Measurements from ENCODE around the gene ISYNA1.

DNA sequence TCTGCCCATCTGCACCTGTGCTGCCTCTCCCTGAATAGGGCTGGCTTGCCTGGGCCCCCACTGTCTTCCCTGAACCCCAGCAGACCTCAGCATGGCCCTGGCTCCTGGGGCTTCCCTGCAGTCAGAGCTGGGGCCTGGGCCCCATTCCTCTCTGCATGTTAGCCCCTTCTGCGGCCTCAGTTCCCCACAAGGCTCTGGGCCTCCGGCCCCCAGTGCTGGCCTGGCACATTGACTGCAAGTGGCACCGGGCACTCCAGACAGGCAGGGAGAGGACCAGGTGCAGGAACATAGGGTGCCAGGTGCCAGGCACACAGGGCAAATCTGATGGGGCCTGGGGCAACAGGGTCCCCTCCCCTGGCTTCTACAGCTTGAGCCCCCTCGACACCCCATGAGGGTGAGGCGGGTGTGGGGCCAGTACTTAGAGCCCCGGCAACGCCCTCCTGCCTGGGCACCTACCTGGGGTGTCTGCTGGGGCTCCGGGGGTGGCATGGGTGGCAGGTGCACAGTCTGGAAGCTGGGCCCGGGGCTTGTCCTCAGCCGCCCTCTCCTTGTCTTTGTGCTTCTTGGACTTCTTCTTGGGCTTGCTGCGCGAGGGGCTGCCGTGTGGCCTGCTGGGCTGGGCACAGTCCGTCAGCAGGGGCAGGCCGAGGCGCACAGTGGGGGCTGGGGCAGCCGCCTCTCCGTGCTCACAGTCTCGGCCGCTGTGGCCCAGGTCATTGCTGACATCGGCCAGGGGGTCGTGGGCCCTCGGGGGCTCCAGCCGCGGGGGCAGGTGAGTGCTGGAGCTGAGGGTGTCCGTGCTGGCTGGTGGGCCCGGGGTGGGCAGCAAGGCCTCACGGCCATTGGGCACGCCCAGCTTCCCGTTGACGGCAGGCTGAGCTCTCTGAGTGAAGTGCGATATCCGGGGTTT, 12.3 kb upstream of the ISYNA1 start:
- TF ChIP-seq, protein P1, sequence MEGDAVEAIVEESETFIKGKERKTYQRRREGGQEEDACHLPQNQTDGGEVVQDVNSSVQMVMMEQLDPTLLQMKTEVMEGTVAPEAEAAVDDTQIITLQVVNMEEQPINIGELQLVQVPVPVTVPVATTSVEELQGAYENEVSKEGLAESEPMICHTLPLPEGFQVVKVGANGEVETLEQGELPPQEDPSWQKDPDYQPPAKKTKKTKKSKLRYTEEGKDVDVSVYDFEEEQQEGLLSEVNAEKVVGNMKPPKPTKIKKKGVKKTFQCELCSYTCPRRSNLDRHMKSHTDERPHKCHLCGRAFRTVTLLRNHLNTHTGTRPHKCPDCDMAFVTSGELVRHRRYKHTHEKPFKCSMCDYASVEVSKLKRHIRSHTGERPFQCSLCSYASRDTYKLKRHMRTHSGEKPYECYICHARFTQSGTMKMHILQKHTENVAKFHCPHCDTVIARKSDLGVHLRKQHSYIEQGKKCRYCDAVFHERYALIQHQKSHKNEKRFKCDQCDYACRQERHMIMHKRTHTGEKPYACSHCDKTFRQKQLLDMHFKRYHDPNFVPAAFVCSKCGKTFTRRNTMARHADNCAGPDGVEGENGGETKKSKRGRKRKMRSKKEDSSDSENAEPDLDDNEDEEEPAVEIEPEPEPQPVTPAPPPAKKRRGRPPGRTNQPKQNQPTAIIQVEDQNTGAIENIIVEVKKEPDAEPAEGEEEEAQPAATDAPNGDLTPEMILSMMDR (conservative IDR thresholded peaks at IDR 0.05): no peak
- no peak for TF ChIP-seq EZH2 (IDR thresholded peaks at IDR 0.05; ENCODE audit: low read depth)
